HG03139 (cell line): ENCODE data around the gene GTSE1.
"Not testable (repeated sequence)": the region's sequence is repeated elsewhere in the genome, so short reads cannot be mapped to it uniquely, and the experiment has no call there.

Experiments used
- ATAC-seq: cut with Tn5 transposase; IDR thresholded peaks from one replicate; pipeline ENCODE4 v1.9.1; 2021; ENCODE audit not compliant: unreplicated experiment

The GTSE1 gene

GRCh38 chr22:46292173-46292572 lies 4.5 kb upstream of the GTSE1 start:
- no peak for ATAC-seq

GRCh38 chr22:46292732-46293131 lies 3.9 kb upstream of the GTSE1 start:
- ATAC-seq: no peak

GRCh38 chr22:46293577-46294260 lies 3.0 kb upstream of the GTSE1 start:
- no peak for ATAC-seq

GRCh38 chr22:46294784-46295183 lies 1.9 kb upstream of the GTSE1 start:
- ATAC-seq: no peak

GRCh38 chr22:46295277-46295971 lies 1.2 kb upstream of the GTSE1 start:
- ATAC-seq: no peak

DNA sequence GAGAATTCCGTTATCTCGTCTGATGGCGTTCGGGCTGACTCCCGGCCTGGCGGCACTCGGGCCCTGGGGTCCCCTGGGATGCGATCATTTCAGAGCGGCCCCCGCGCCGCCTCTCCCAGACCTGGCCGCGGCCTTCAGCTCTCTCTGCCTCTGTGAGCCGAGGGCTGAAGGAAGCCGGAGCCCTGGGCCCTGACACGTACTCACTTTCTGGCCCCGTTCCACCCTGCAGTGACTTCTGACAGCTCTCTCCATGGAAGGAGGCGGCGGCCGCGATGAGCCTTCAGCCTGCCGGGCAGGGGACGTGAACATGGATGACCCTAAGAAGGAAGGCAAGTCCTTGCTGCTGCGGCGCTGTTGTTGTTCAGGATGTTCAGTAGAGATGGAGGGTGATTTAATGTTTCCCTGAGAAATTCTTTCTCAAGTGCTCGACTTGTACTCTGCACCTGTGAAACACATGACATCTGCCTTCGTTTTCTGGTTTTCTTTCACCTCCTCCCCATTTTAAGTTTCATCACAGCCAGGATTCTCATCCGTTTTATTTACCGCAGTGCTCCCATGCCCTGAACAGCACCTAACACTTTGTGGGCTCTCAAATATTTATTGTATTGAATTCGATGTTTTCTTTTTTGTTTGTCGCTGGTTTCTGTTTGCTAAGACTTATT lies 612 bp downstream of the GTSE1 start:
- ATAC-seq: no peak

- no peak for ATAC-seq
Observed at GRCh38 chr22:46299101-46299500, 2.4 kb downstream of the GTSE1 start.

- ATAC-seq: no peak
Observed at GRCh38 chr22:46300491-46300890, 3.8 kb downstream of the GTSE1 start.

GRCh38 chr22:46303347-46303965 lies 6.8 kb downstream of the GTSE1 start:
- no peak for ATAC-seq

DNA sequence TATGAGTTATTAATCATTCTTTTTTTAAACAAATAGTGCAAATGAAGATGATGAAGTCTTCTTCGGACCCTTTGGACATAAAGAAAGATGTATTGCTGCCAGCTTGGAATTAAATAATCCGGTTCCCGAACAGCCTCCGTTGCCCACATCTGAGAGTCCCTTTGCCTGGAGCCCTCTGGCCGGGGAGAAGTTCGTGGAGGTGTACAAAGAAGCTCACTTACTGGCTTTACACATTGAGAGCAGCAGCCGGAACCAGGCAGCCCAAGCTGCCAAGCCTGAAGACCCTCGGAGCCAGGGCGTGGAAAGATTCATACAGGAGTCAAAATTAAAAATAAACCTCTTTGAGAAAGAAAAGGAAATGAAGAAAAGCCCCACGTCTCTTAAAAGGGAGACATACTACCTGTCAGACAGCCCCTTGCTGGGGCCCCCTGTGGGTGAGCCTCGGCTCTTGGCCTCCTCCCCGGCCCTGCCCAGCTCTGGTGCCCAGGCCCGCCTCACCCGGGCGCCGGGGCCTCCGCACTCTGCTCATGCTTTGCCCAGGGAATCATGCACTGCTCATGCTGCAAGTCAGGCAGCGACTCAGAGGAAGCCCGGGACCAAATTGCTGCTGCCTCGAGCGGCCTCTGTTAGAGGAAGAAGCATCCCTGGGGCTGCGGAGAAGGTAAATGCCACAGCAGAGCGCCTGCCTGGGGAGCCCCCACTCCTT lies 11.8 kb downstream of the GTSE1 start:
- ATAC-seq: no peak

DNA sequence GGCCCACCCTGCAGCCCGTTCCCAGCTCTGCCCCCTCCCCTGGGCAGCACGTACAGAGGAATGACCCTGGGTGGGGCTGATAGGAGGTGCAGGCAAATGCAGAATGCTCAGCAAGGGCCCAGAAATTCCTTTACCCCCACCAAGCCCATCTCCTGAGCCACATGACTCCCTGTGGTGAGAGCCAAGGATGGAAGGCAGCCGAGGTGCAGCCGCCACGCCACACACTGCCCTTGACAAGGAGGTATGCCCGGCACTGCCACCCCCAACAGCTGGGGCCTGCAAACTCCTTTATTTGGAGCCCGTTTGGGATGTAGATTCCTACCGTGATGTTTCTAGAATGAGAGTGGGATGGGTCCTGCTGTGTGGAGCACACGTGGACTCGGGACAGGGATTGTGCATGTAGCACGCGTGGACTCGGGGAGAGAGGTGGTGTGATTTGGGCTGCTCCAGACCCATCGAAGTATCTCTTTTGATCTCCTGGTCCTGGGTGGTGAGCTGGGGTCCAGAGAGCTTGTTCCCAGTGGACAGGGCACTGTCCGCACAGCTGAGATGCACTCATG lies 12.9 kb downstream of the GTSE1 start:
- ATAC-seq: no peak

GRCh38 chr22:46312056-46312455 lies 15.4 kb downstream of the GTSE1 start:
- ATAC-seq: no peak

DNA sequence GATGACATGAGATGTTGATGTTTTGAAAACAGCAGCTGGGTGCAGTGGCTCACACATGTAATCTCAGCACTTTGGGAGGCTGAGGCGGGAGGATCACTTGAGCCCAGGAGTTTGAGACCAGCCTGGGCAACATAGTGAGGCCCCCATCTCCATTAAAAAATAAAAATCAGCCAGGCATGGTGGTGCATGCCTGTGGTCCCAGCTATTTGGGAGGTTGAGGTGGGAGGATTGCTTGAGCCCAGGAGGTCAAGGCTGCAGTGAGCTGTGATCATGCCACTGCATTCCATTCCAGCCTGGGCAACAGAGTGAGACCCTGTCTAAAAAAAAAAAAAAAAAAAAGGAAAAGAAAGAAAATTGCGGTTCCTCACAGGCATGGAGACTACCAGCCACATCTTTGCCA lies 16.2 kb downstream of the GTSE1 start:
- ATAC-seq: not testable (repeated sequence)

DNA sequence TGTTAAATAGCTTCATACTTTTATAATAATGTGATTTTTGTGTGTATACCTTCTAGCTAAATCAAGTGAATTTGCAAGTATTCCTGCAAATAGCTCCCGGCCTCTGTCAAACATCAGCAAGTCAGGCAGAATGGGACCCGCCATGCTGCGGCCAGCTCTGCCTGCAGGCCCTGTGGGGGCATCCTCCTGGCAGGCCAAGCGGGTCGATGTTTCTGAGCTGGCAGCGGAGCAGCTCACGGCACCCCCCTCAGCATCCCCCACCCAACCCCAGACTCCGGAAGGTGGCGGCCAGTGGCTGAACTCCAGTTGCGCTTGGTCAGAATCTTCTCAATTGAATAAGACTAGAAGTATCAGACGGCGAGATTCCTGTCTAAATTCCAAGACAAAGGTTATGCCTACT lies 19.3 kb downstream of the GTSE1 start:
- no peak for ATAC-seq

GRCh38 chr22:46317646-46318045 lies 21.0 kb downstream of the GTSE1 start:
- no peak for ATAC-seq

DNA sequence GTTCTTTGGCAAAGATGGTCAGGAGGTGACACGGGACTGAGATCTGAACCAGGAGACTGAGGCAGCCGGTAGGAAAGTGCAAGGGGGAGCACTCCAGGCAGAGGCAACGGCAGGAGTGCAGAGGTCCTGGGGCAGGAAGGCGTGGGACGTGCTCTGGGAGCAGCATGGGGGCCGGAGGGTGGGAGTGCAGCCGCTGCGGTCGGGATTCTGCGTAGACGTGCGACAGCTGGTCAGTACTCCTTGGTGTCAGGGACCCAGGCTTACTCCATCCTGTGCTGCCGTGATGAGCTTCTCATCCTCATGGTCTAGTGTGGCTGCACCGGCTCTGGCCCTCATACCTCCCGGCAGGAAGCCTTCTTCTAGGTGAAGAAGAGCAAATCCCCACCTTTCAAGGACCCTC lies 21.9 kb downstream of the GTSE1 start:
- ATAC-seq: no peak

DNA sequence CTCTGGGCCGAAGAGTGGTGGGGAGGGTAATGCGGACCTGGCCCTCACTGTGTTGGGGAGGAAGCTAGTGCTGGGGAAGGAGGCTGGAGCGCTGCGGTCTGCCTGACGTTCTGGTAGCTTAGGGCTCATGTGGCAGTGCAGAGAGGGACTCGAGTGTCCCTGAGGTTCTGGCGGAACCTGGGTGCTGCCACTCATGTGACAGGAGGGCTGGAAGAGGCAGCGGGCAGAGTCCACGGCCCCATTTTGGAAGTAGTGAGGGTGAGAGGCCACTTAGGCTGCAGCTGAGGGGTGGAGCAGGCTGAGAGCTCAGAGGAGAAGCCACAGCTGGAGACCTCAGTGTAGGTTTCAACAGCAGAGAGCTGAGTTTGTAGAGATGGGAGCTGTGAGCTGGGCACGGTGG lies 22.6 kb downstream of the GTSE1 start:
- ATAC-seq: no peak

DNA sequence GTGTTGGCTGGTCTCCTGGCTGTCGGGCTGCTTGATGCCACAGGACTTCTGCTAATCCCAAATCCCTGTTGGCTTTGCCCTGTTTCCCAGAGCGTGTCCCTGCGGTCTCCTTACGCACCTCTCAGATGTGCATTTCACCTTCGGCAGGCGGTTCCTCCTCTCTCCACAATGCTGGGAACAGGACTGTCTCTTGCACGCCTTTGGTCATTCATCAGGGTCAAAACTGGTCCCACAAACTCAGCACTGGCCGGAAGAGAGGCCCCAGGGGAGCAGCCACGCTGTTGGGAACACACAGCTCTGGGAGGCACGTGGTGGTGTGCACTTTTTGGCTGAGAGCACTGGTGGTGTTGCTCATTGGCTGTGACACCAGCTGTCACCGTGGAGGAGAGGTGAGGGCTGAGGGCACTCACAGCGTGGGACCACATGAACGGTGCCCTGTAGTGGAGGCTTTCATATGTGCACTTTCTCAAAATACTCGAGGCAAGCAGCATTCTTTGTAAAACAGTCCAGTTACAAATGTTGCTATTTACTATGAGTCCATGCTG lies 23.6 kb downstream of the GTSE1 start:
- ATAC-seq: no peak

DNA sequence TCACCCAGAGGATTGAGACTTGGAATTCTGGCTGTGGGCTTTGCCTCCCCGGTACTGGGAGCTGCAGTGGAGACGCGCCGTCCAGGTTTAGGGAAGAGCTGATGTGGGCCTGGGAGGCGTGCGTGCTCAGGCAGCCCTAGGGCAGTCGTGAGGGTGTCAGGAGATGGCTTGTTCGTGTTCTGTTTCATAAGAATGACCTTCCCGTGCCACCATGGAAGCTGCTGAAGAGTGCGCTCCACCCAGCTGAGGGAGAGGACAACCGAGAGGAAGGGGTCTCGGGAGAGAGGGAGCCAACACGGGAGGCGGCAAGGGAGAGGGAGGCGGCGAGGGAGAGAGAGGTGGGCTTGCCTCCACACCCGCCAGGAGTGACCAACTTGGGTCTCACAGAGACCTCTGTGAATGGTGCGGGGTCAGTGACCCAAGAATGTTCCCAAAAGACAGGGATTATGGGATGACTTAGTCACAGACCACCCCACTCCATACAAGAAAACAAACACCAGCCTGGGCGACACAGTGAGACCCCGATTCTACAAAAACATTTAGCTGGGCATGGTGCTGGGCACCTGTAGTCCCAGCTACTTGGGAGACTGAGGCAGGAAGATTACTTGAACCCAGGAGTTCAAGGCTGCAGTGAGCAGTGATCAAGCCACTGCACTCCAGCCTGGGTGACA lies 24.2 kb downstream of the GTSE1 start:
- no peak for ATAC-seq

GRCh38 chr22:46322711-46323110 lies 26.0 kb downstream of the GTSE1 start:
- ATAC-seq: no peak
